NCI-H82 (cell line): ENCODE data around the gene UPK1A.
"Not testable (repeated sequence)": the region's sequence is repeated elsewhere in the genome, so short reads cannot be mapped to it uniquely, and the experiment has no call there.

Experiments
- DNase-seq: peaks from one replicate; lab custom pipeline; 2025; lab: John Stamatoyannopoulos, UW

Gene UPK1A

DNA sequence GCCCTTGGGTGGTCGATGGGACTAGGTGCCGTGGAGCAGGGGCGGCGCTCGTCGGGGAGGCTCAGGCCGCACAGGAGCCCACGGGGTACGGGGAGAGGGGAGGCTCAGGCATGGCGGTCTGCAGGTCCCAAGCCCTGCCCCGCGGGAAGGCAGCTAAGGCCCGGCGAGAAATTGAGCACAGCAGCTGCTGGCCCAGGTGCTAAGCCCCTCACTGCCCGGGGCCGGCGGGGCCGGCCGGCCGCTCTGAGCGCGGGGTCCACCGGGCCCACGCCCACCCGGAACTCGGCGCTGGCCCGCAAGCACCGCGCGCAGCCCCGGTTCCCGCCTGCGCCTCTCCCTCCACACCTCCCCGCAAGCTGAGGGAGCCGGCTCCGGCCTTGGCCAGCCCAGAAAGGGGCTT, 24.8 kb downstream of the UPK1A start:
- DNase-seq, result not testable (repeated sequence)

DNA sequence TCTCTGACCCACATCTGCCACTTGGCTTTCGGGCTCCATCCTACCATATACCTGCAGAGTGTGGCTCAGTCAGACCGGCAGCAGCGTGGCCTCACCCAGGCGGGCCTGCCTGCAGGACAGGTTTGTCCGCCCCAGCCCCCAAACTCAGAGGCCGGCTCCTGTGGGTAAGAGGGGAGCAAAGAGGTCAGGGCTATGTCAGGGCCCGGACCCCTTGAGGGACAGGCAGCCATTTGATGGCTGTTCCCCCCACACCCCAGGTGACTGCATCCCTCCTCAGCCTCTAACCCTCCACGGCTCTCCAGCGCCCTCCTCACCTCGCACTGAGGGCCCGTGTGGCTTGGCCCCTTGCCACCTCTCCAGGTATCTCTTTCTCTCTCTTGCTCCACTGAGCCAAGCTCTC, 25.7 kb downstream of the UPK1A start:
- DNase-seq, result no peak

DNA sequence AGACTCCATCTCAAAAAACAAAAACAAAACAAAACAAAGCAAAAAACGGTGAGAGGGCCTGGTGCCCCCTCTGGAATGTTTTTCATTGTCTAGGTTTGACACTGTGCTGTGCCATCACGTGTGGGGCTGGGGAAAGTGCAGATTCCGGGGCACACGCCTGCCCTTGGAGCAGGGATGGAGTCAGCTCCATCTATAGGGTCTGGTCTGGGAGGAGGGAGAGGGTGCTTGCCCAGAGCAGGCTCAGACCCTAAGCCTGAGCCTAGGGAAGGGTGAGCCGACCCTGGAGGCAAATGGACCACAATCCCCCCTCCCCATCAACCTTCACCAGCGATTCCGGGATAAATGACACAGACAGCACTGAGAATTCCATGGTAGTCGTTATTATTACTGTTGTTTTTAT, 27.1 kb downstream of the UPK1A start:
- no peak for DNase-seq

DNA sequence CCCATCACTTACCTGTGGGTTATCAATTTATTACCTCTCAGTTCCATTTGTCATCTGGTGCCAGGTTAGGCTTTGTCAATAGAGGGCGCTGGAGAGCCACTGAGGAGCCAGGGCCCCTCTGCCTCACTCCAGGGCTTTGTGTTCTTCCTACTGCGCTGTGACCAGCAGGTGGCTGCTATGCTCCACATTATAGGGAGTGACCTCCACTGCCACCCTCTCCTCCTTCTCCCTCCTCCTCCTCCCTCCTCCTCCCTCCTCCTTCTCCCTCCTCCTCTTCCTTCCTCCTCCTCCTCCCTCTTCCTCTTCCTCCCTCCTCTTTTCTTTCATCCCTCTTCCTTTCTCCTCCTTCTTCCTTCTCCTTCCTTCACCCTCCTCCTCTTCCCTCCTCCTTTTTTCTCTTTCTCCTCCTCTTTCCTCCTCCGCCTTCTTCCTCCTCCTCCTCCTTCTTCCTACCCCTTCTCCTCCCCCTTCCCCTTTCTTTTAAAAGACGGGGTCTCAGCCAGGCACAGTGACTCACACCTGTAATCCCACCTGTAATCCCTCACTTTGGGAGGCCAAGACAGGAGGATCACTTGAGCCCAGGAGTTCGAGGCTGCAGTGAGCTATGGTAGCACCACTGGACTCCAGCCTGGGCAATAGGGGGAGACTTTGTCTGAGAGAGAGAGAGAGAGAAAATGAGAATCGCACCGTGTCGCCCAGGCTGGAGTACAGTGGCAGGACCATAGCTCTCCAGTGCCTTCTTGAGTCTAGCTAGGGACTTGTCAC, 27.7 kb downstream of the UPK1A start:
- peak; percentile 96 for DNase-seq

DNA sequence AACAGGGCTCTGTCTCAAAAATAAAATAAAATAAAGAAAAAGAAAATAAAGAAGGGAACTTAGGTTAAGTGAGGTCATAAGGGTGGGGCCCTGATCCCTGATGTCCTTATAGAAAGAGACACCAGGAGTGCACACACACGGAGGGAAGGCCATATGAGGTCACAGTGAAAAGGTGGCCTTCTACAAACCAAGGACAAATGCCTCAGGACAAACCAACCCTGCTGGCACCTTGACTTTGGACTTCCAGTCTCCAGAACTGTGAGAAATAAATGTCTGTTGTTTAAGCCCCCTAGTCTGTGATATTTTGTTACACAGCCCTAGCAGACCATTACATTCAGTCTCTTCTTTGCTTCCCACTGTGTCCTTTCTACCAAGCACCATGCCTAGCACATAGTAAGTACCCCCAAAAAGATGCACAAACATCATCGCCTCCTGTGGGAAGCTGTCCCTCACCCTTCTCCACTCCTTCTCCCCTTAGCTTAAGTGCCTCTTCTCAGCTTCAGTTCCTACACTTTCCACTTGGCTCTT, 29.6 kb downstream of the UPK1A start:
- DNase-seq, result no peak

DNA sequence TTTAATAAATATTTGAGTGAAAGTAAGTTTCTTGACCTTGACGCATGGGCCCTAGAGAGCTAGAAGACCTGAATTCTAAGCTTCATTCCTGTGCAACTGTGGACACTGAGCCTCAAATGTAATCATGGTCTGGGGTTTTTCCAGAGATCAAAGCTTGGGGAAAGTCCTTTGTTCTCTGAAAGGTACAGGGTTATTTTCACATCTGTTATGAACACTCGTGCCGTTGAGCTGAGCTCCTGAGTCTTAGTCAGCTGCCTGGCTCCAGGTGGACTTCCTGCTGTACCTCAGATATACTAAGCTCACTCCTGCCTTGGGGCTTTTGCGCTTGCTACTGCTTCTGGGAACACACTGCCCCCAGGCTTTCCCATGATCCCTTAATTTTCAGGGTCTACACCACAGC, 30.5 kb downstream of the UPK1A start:
- no peak for DNase-seq

DNA sequence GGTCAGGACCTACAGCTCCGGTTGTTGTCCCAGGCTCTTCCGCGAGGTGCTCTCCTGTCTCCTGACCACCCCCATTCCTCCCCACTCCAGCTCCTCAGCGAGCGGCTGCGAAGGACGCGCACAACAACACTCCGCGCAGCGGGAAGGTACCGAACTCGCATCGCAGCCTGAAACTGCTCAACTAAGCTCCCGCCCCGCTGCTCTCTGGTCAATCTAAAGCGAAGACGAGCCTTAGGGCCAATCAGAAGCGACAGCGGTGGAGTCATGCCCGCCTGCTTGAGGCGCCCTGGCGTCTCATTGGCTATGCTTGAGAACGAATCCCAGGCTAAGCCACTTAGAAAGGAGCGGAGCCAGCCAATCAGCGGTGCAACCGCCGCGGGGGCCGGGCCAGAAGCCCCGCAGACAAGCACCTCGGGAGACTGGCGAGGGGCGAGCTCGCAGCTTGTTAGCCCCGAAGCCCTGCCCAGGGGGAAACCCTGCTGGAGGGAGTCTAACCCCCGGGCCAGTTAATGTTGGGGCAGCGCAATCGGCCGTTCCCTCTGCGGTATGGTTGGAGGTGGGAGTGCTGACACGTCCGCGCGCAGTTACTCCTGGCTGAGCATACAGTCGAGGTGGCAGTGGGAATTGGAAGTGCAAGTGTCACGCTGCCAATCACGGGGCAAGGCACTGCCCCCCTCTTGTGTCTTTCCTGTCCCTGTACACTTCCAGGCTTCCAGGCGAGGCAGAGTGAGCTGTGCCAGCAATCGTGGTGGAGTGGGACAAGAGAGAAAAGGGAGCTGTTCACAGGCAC, 36.1 kb downstream of the UPK1A start:
- DNase-seq, result peak; percentile 100

DNA sequence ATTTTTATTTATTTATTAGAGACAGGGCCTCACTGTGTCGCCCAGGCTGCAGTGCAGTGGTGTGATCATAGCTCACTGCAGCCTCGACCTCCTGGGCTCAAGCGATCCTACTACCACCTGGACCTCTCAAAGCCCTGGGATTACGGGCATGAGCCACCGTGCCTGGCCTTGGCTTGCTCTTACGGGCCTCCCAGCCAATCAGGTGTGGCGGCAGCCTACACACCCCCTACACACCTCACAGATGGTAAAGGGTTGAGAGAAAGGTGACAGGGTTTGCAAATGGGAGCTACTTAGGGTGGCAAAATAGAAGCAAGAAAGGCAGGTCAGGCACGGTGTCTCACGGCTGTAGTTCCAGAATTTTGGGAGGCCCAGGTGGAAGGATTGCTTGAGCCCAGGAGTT, 37.0 kb downstream of the UPK1A start:
- DNase-seq, result peak; percentile 66

DNA sequence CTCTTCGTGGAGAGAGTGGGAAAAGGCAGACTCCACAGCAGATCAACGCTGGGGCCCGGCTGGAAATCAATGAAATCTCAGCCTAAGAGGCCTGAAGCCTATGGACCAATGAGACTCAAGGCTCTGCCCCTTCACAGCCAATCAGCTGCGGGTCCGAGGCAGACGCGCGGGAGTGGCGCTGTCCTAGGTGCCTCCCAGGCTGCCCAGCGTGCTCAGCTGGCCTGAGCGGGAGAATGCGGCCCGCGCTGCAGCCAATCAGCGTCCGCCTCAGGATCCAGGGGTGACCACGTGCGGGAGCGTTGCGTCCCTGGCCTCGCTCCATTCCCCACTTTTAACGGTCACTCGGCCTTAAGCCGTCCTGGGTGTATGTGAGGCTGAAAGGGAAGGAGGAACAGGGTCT, 37.9 kb downstream of the UPK1A start, which contains the start of gene ZBTB32:
ZBTB32 (plus strand) TSS at position 341 of the 400 bp plus-strand sequence. CDS start 10,069 bp downstream, outside the sequence.
- no peak for DNase-seq

DNA sequence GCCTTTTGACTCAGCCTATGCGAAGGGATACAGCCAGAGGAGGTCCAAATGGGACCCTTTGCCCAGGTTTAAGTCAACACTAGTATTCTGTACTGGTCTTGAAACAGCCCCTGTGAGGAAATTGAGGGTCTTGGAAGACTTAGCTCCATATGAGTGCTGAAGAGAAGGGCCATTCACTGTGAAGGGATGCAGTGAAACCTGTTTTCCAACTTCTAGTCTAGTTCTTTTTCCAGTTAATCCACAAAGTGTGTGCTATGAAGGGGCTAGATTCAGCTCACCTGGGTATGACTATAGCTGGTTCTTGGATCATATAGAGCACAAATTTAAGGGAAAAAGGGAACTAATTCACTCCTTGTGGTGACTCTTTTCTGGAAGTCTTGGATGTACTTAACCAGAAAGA, 42.1 kb downstream of the UPK1A start:
- no peak for DNase-seq

DNA sequence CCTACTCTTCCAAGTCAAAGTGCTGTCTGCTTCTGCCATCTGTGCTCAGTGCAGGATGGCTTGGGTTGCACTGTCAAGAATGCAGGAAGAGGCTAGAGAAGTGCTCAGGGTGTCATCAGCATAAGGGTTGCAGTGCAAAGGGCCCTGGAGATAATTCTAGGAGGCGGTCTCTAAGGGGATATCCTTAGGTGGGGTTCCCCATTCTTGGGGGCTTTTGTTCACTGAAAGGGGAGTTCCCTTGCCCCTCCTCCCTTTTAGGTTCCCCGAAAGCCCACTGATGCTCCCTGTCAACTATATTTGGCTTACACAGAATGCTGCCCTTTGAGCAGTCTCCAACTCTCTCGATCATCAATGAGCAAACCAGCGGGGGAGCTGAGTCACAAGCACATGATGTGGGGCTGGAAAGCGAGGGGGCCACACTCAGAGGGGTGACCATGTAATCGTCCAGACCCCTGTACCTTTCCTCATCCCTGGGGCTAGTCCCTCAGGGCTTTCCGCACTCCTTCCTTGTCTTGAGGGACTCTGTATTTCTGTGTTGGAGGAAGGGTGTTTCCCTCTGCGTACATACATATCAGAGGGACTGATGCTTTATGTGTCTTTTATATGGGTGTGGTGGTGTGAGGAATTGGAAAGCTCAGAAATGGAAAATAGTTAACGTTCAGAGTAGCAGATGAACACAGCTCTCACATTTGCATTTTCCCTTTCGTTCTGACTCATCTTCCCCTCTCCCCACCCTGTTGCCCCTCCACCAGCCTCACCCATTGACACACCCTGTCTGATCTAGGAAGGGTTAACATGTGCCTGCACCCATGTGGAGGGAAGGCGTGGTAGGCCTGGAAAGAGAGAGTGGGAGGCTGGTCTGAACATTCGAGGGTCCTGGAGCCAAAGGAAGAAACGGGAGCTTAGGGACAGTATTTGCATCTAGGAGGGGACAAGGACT, 44.7 kb downstream of the UPK1A start:
- no peak for DNase-seq

DNA sequence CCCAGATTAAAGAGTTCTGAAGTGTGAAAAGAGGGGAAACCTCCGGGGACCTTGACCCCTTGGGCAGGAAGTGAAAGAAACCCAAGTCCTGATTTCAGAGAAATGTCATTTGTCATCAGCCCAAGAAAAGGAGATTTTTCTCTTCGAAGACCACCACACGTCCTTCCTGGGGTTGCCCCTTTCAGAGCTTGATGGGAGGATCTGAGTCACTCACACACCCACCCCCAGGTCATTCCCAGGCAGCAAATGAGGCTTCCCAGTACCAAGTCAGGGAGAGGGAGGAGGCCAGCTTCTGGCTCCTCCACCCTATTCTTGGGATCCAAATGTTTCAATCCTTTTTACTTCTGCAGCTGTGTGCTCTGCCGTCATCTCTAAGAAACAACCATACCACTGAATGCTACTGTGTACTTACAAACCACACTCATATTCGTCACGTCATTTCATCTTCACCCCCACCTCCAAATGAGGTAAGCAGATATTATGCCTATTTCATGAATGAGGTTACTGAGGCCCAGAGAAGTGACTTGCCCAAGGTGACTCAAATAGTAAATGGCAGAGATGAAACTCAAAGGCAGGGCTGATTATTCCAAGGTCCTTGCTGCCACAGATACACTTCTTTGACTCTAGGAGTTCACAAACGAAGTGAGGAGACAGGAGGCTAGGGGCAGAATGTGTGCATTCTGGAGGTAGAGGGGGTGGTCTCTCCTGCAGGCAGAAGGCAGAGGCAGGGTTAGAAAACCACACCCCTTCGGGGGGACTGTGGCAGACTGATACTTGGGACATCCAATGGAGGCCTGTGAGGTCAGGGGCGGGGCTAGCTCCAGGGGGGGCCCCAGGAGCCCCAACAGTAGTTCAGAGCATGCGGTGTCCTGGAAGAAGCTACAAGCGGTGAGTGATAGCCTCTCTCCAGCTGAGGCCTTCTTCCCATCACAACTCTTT, 46.5 kb downstream of the UPK1A start:
- DNase-seq, result no peak

DNA sequence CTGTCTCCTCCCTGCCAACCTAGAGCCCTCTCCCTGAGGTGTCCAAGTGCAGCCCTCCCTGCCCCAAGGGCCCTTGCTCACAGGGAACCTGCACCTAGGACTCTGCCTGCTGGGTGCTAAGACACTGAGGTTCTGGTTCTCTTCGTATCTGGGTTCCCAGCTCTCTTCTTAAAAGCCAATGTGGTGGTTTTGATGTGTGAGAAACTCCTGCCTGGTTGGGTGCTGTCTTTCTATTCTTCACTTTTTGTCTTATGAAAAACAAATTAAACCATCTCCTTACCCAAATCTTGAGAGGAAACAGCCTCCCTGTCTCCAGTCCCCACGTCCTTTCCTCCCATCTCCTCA, 47.2 kb downstream of the UPK1A start:
- DNase-seq, result no peak

DNA sequence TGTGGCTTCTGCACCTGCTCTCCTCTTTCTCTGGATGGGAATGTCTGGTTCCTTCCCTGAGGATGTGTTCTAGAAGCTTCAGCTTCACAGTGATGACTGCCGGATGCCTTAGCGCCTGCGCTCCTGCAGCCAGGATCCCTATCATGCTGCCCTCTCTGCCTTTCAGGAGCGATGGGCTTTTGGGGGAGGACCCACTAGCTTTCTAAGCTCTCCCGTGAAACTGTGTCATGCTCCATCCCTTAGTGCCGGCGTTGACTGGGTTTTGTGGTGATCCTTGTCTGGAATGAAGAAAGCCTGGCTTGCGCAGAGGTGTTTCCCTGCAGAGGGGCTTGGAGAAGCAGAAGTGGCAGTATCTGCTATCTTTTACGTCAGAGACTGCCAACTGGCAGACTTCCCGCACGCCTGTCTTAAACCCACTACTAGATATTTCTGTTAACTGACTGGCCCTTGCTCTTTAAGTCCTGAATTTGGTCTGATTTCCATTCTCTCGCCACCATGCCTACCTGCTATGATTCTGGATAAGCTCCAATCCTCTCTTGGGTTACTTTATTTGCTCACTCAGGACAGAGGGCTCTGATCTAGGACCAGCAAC, 47.7 kb downstream of the UPK1A start:
- no peak for DNase-seq

DNA sequence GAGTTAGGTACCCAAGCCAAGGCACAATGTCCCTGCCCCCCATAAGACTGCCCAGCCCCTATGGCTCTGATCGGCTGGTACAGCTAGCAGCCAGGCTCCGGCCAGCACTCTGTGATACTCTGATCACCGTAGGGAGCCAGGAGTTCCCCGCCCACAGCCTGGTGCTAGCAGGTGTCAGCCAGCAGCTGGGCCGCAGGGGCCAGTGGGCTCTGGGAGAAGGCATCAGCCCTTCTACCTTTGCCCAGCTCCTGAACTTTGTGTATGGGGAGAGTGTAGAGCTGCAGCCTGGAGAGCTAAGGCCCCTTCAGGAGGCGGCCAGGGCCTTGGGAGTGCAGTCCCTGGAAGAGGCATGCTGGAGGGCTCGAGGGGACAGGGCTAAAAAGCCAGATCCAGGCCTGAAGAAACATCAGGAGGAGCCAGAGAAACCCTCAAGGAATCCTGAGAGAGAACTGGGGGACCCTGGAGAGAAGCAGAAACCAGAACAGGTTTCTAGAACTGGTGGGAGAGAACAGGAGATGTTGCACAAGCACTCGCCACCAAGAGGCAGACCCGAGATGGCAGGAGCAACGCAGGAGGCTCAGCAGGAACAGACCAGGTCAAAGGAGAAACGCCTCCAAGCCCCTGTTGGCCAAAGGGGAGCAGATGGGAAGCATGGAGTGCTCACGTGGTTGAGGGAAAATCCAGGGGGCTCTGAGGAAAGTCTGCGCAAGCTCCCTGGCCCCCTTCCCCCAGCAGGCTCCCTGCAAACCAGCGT, 48.5 kb downstream of the UPK1A start:
- no peak for DNase-seq

DNA sequence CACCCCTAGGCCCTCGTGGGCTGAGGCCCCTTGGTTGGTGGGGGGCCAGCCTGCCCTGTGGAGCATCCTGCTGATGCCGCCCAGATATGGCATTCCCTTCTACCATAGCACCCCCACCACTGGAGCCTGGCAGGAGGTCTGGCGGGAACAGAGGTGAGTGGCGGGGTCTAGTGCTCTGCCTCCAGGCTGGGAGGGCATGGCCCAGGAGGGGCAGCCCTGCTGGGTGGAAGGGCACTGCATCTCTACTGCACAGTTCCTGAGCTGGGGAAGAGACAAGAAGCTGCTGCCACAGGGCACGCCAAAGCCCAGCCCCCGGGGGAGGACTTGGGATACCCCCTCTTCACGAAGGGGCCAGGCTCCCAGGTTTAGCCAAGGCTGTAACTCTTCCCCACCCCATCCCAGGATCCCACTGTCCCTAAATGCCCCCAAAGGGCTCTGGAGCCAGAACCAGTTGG, 49.1 kb downstream of the UPK1A start:
- no peak for DNase-seq

DNA sequence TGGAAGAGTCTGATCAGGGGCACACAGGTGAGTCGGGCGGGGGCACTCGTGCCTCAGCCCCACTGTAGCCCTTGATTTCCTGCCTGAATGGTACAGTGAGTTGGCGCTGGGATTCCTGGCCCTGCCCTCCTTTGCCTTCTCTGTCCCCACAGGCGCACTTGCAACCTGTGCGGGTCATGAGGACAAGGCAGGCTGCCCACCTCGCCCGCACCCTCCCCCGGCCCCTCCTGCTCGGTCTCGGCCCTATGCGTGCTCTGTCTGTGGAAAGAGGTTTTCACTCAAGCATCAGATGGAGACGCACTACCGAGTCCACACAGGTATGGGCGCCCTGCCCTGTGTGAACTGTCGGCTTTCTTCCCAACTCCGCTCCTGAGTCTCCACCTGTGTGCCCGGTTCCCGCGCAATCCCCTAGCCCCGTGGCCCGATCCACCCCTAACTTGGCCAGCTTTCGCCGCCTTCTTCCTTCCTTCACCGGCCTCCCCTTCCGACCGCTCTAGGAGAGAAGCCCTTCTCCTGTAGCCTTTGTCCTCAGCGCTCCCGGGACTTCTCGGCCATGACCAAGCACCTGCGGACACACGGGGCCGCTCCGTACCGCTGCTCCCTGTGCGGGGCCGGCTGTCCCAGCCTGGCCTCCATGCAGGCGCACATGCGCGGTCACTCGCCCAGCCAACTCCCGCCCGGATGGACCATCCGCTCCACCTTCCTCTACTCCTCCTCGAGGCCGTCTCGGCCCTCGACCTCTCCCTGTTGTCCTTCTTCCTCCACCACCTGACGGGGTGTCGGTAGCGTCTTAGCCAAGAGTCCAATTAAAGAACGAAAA, 49.9 kb downstream of the UPK1A start:
- DNase-seq, result no peak

DNA sequence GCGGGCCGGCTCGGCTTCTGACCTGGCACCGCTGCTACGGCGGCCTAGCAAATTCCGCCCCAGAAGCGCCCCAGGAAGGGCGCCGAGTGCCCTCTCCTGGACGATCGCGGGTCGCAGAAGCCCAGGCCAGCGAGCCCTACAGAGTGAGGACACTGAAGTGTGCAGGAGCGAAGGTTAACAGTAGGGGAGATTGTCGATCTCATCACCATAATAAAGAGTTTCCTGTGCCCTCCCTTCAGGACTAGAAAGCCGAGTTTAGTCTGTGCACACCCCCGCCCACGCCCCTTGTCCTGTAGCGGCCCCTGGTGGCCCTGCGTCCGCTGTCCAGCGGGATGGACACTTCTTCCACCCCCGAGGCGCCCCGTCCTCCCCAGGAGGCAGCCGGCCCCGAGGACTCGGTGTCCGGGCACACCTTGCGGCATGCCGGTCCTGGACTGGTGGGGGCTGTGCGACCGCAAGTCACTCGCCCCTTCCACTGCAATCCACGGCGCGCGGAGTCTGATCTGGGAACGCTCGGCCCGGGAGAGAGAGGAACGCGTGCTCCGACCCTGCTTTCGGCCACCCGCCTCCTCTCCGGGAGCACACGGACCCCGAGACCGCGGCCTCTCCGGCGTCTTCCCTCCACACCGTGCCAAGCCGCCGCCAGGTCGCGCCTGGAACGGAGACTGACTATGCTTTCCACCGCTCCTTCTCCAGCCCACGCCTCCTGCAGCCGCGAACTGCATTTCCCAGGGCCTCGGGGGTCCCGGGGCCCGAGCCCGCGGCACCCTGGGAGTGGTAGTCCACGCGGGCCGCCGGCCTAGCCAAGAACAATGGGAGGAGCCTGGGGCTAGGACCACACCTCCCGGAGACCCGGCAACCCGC, 50.7 kb downstream of the UPK1A start:
- peak; percentile 99 for DNase-seq
